ENCODE measurements around the gene GALNT17.

Gene GALNT17

DNA sequence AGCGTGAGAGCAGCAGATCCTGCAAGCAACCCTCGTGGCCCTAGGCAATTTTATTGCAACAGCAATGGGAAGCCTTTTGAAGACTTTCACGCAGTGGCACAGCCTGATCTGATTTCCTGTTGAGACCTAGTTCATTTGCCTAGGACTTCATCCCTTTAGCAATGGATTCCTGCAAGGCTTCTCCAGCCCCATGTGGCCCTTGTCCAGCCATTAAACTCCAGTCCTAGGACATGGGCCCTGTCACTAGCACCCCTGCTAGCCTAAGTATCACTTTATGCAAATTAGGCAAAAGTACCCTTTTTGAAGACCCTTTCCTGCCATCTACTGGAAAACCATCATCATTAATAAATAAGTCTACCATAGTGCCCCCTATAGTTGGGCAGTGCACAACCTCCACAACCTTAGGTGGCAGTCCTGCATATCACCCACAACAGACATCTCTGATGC lies 379.4 kb downstream of the GALNT17 start:
- no peak for DNase-seq

DNA sequence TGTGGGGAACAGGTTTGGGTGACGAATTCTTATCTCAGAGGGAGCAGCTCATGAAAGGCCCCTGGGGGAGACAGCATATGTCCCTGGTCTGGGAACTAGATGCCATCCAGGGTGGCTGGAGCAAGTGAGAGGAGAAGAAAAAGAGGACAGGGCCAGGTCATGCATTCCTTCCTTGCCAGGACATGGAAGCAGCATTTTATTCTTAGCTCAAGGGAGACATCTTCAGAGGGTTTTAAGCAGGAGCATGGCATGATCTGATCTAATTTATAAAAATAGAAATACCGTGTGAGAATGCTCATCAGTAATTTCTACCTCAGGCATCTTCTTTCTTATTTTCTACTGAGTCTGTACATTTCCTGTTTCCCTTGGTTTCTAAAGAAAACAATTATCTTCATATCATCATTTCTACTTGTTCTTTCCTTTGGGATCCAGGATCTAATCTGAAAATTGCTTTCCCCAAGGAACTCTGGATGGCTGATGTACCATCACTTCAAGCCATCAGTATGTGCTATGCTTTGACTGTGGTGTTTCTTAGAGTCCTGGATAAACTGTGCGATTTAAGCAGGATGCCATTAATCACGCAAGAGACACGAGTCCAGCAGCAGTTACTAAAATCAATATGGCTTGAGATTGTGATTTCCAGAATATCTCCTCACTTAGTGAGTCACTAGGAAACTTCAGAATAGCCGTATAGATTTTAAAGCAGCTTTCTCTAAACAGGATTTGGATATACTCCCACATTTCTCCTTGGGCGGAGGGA lies 386.2 kb downstream of the GALNT17 start:
- DNase-seq = no peak

DNA sequence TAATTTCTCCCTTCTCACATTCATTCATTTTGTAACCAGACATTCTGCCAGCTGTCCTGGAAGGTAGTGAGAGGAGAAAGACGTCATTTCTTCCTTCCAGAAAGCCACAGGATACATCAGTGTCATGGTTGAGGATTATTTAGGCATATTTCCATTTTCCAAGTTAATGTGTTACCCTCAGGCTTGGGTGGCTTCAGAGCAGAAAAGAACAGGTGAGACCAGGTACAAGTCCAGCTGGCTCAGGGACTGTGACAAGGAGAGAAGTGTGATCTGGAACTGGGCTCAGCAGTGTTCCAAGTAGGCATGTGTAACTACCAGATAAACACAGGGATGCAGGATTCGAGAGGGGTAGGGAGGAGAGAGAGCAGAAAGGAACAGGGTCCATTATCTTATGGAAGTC lies 386.9 kb downstream of the GALNT17 start:
- DNase-seq = no peak

DNA sequence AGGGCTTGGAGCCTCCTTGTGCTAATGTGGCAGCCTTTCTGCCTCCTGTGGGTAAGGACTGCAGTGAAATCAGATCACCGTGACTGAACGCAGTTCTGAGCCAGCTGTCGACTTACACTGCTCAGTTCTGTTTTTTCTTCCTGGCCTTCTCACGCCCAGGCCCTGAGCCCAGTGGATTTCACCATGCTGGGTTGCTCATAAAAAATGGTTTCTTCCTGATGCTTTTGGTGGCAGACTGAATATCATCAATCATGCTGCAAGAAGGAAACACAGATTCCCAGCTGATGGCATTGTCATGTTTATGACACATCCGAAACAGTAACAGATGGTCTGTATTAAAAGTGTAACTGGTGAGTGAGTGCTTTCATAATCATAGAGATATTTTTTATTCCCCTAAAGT lies 389.6 kb downstream of the GALNT17 start:
- DNase-seq = no peak

DNA sequence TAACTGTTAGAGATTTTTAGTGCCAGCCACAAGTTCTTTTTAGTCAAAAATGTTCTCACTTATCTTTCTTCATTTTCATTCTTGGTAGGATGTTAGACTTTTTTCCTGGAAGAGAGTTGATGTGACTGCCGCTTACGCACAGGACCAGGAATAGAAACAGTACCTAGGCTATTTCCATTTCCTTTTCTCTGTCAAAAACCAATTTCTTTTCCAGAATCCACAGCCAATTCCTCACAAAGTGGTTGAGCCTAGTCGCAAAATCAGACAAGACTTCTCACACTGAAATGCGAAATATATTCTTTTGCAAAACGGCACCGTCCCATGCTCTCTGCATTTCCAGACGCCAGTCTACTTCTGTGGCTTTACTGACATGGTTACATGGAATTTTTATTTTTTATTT lies 394.2 kb downstream of the GALNT17 start:
- no peak for DNase-seq

DNA sequence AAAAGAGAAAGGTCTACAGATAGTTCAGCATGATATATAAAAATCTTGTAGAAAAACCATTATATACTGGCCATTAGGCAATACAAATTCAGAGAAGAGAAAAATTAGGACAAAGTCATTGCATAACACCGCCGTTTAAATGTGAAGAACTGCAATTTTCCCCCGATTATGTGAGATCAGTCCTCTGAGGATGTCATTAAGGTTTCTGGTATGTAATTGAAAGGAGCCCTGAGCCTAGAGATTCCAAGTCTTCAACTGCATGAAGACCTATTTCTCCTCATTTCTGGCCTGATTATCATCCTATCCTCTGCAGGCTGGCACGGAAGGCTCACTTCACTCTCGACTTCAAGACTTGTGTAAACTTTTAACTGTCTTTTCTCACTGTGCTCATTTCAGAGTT lies 395.3 kb downstream of the GALNT17 start:
- no peak for DNase-seq

DNA sequence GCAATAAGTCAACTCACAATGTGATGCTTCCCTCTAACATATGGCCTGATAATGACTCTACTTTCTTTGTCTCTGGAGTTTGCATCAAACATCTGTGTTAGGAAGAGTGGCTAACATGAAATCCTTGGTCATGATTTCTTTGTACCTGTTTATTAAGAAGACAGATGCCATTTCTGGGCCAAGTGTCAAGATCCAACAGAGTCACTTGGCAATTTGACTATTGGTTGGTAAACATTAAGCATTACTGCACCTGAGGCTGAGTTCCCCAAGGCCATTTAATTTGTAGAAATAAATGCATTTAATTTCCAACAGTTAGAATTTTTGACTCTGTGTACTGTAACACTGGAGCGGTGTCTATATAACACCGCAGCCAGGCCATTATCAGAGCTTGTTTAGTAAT lies 403.7 kb downstream of the GALNT17 start:
- DNase-seq = no peak

DNA sequence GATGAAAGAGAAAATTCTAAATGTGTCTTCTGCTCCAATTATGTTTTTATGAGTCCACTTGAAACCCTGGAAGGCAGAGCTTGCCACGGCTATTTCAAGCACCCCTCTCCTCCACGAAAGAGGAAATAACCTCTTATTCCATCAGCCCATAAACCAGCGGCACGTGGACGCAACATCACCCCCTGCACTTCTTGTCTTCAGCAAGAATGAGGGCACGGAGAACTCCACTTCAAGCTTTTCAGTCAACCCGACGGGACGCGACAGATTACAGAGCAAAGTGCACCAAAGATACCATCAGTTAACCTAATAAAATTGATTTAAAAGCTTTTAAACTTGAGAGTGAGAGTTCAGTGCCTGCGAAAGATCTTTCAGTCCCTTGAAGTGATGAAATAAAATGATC lies 406.3 kb downstream of the GALNT17 start:
- DNase-seq = no peak

DNA sequence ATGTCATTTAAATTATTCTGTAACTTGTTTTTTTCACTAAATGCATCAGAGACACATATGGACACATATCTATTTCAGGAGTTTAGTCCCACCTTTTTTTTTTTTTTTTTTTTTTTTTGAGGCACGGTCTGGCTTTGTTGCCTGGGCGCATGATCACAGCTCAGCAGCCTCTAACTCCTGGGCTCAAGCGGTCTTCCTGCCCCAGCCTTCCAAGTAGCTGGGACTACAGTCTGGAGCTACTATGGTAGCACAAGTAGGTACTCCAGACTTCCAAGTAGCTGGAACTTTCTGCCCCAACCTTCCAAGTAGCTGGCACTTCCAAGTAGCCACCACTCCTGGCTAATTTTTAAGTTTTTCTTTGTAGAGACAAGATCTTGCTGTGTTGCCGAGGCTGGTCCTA lies 407.7 kb downstream of the GALNT17 start:
- DNase-seq = no peak

DNA sequence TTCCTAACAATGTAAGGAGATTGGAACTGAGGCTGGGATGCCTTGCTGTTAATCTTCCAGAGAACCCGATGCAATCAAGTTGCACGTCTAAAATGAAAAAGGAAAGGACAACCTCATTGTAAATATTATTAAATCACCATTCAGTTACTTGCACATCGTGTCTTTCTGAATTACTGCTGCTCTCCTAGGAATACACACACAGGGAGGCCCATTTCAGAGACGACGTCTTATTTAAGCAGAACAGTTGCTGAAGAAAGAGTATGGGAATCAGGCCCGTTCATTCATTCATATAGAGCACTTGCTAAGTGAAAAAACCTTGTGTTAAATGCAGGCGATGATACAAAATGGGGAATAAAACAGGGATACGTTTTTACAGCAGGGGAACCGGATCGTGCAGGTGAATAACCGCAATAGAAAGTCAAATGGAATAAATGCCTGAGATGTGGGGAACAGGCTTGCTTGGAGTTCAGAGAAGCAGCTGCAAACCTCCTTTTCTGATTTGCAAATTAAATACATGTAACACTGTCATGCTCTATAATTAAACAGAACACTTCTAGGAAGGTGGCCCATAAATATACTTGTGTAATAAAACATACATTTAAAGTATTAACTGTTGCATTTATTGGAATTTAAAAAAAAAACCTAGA lies 409.9 kb downstream of the GALNT17 start:
- no peak for DNase-seq

DNA sequence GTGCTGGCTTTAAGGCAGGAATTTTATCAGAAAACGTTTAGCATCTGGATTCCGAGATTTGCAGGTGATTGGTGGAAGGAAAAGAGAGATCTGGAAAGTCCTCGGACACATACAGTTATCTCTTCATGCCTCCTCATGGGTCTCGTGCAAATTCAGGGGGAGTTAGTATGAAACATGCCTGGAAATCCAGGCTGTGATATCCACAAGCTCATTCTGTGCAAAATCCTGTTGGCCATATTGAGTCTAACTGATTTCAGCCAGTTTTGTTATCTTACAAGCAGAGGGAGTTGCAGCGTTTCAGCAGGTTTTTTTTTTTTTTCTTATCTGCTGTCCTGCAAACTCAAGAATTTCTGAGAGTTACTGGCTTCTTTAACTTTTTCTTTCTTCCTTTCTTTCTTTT lies 411.5 kb downstream of the GALNT17 start:
- DNase-seq = no peak

DNA sequence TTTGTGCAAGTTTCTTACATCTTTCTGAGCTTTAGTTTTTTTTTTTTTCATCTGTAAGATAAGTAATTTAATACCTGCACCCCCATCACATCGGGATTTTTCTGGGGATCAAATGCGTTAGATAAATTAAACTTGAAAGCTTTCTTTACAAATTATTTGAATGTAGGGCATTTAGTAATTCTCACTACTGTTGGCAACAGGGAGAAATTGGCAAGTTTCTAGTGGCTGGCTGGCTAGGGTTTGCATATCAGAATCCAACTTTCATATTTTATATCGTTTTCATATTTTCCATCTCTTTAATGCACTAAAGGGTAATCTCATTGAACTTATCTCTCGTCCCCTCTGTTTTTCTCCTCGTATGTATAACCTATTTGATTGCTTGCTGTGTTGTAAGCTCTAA lies 412.9 kb downstream of the GALNT17 start:
- DNase-seq = no peak

DNA sequence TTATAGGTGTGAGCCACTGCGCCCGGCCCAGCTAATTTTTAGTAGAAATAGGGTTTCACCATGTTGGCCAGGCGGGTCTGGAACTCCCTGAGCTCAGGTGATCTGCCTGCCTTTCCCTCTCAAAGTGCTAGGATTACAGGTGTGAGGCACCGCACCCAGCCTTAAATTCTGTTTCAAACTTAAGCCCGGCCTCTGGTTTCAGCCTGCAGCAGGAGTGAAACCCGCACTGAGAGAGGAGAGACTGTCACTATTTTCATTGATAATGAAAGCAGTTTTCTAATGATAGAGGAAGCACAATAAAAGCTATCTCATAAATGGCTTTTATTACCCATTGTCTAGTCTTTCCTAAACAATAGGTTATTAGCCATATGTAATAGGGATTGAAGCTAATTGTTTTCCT lies 415.5 kb downstream of the GALNT17 start:
- no peak for DNase-seq

DNA sequence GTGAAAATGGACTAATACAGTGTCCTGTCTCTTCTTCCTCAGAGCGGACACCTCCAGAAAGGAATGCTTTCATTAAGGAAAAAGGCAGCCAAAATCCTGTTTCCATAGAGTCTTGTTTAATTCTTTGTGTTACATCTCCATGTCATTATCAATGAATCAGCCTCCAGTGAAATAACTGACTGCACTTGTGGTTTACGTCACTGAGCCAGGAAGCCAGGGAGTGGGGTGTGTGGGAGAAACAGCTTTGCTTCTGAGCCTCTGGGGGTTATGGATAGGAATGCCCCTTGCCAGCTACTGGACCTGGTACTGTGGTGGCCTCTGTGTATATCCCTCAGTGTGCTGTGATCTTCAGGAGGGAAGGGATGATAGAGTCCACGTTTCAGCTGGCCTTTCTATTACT lies 416.8 kb downstream of the GALNT17 start:
- no peak for DNase-seq

DNA sequence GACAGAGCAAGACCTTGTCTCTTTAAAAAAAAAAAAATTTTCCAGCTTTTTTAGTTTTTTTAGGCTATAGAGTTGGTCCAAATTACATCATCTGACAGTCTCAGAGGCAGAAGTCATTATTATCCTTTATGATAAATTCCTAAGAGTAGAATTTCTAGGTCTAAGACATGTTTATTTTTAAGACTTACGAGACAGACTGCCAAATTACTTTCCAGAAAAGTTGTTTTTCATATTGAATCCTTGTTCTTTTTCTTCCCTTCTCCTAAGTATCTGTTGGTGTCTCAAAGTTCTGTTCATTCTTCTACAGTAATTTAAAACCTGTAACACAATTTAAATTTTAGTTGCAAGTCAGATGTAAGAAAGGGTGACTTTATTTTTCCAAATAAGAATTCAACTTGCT lies 421.4 kb downstream of the GALNT17 start:
- no peak for DNase-seq

DNA sequence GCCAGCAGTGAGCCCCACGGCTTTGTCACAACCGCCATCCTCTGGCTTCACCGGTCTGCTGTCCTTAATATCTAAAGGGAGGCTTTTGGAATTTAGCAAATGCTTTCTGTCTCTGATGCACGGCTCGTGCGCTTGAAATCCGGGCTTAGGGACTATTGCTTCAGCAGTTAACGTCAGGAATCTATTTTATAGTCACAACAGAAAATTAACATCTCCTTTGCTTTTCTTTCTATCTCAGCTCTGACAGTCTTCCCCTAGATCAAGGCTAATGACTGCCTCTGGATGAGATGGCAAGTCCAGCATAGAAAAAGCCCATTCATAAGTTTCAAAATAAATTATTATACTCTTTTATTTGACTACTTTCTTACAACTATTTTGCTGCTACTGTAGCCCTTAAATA lies 423.8 kb downstream of the GALNT17 start:
- DNase-seq = no peak

DNA sequence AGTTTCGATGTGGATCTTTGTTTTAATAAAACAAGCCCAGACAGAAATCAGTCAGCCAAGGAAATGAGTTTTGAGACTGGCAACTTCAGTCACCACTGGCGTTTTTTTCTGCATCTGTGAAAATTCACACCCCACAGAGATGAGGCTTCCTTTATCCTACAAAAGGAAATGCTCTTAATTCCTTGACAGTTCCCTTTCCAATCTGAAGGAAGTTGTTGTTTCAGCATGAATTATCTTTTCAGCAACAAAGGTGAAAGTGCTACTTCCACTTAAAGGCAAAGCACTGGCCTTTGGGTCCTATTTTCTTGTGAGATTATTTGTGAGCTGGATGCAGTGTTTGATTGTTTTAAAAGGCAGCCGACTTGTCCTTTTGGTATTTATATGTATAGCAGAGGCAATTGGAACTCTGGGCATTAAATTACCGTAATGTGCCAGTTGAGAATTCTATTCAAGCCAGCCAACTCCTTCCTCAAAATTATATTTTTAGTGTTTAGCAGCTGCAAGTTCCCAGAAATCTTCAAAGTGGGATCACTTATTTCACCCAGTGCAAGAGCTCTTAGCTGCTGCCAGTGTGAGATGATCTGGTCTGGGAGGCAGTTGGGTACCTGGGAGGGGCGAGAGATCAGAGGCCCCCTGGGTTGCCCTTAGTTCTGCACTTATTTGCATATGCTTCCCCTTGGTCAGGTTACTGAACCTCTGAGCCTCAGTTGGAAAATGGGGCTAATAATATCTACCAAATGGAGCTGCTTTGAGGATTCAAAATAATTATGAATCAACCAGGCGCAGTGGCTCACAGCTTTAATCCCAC lies 427.1 kb downstream of the GALNT17 start:
- DNase-seq = no peak

DNA sequence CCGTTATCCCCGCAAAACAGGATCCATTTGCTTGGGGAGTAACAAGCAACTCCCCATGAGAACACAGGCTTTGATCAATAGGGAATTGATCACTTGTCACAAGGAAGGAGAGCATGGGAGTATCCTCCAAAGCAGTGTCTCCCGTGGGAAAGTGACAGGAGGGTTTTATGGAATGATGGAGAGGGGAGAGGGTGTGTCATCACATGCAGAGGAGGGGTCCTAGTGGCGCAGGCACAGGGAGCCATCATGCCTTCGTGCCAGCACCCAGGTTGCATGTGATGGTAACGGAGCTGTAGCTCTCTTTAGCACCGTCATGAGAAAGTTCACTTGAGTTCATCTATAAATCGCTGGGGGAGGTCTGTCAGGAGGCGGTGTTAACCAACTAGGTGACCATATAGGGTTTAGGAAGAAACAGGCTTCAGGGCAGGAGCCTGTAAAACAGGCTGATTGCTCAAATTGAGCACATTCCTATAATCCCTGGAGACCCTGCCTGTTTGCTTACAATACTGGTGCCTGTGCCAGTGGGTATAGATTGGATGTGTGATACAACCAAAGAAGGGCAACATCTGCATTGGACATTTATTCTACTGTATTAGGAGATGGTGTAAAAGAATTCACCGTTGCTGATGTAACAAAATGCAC lies 428.5 kb downstream of the GALNT17 start:
- DNase-seq = no peak

DNA sequence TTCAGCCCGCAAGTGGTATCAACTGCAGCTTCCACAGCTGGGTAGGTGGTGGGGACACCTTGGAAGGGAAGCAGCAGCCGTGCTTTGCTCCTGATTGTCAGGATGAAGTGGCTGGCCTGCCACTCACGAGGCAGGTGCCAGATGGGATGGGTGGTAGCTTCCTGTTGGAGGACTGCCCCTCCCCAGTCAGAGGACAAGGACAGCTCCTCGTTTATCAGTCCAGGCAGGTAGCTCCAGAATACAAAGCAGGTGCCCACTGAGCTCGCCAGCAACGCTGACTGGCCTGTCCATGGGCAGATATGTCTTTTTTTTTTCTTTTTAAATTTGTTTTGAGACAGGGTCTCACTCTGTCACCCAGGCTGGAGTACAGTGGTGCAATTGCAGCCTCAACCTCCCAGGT lies 431.3 kb downstream of the GALNT17 start:
- DNase-seq = no peak

DNA sequence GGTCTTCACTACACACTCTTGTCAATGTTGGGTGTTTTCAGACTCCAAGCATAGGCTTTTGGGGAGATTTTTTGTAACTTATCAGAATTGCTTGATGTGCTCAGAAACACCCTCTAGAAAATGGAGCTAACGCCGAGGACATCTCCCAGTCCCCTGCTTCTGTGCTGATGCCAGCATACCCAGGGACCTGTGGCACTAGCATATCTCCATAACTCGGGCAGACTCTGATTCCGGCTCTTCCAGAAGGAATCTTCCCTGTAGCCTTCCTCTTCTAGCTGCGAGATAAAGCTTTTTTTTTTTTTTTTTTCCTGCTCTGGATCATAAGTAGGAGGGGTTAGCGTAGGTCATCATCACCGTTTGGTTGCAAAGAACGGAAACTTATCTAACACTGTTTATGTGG lies 434.4 kb downstream of the GALNT17 start:
- DNase-seq = no peak

DNA sequence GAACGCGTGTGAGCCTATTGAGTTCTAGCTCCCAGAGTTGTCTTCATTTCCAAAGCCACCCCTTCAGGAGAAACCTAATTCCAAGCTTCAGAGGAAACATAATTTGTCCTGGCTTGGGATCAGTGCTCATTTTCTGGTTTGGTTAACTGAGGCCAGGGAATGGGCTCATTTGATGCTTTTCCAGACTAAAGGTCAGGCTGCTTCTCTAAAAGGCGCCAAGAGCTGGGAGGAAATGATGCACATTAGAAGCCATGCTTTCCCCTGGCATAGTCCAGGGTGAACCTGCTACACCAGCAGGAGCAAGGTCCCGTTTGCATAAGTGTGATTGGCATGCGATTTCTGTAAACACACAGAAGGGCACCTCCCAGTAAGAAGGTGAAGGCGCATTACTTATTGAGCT lies 435.0 kb downstream of the GALNT17 start:
- no peak for DNase-seq

DNA sequence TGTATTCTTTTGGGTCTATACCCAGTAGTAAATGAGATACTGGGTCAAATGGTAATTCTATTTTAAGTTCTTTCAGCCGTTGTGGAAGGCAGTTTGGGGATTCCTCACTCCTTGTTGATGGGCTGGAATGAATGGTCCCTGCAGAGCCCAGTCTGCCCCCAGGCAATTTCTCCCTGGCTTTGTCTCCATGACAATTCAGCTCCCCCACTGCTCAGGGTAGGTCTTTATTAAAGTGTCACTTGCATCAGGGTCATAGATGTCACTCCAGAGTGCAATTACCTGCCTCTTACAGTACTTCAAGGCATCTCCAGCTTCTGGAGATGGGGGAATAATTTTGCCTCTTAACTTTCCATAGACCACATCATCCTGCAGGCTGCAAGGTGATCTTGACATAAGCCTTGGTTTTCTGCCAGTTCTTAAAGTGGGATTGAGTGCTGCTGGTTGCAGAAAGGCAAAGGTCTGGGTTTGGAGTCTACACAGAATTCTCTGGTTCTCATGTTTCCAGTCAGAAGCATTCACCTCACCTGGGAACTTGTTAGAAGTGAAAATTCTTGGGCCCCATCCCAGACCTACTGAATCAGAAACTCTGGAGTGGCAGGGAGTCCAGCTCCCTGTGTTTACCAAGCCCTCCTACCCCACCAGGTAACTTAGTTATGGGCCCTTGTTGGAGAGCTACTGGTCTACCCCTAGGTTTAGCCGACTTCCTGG lies 442.4 kb downstream of the GALNT17 start:
- no peak for DNase-seq

DNA sequence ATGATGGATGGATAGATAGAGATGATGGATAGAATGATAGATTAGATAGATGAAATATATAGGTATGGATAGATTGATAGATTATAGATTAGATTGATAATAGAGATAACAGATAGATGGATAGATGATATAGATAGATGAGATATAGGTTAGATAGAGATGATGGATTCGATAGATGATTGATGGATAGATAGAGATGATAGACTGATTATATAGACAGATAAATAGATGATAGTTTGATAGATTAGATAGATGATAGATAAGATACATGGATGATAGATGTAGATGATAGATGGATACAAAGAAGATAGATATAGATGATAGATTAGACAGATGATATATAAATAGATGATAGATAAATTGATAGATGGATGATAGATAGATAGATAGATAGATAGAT lies 448.1 kb downstream of the GALNT17 start:
- DNase-seq = no peak
